Neural cell (in vitro differentiated cells): ENCODE measurements around the gene KRTAP10-2. TPM values are rescaled to one million over a fixed set of nuclear protein-coding genes. Genes with fewer than 3 reads are reported as not detected.

Source experiments
- H2AFZ ChIP-seq: fragments of 200-600, 300-800 bp; sonication (generic), shearing (Covaris generic); 2 replicates; pipeline ENCODE4 v1.6.0; 2014; ENCODE audit warnings: low read depth, mild to moderate bottlenecking, antibody characterized with exemption, low read length, moderate library complexity
- H3F3A ChIP-seq: fragments of 200-600 bp; shearing (Covaris generic); 2 replicates; pipeline ENCODE4 v1.6.1; 2016; ENCODE audit warnings: mild to moderate bottlenecking, moderate library complexity, mixed read lengths, antibody characterized with exemption, low read length; ENCODE audit not compliant: insufficient read depth, poor library complexity, severe bottlenecking
- H3K27ac ChIP-seq: fragments of 200-600, 300-800 bp; sonication (generic), shearing (Covaris generic); 2 replicates; pipeline ENCODE4 v1.5.1; 2014; ENCODE audit warnings: mild to moderate bottlenecking, low read length, moderate library complexity
- H3K27me3 ChIP-seq: fragments of 300-800, 200-600 bp; sonication (generic), shearing (Covaris generic); 2 replicates; pipeline ENCODE4 v1.6.0; 2014; ENCODE audit warnings: mild to moderate bottlenecking, low read depth, low read length, moderate library complexity; ENCODE audit not compliant: insufficient read depth
- H3K36me3 ChIP-seq: fragments of 300-800, 200-600 bp; sonication (generic), shearing (Covaris generic); 2 replicates; pipeline ENCODE4 v1.5.1; 2014; ENCODE audit warnings: mild to moderate bottlenecking, antibody characterized with exemption, low read length, moderate library complexity; ENCODE audit not compliant: insufficient read depth
- H3K4me2 ChIP-seq: fragments of 300-800, 200-600 bp; sonication (generic), shearing (Covaris generic); 2 replicates; pipeline ENCODE4 v1.6.0; 2014; ENCODE audit warnings: mild to moderate bottlenecking, low read length
- H3K4me3 ChIP-seq: fragments of 300-800, 200-600 bp; sonication (generic), shearing (Covaris generic); 2 replicates; pipeline ENCODE4 v1.5.1; 2014; ENCODE audit warnings: mild to moderate bottlenecking, low read length, moderate library complexity
- H3K79me2 ChIP-seq: fragments of 200-600 bp; shearing (Covaris generic); replicated peaks from 2 replicates; pipeline ENCODE4 v1.6.0; 2014; ENCODE audit warnings: mild to moderate bottlenecking, low read length, moderate library complexity; ENCODE audit not compliant: insufficient read depth
- H3K9ac ChIP-seq: fragments of 300-800, 200-600 bp; sonication (generic), shearing (Covaris generic); 2 replicates; pipeline ENCODE4 v1.6.1; 2016; ENCODE audit warnings: mild to moderate bottlenecking, low read length, mixed read lengths
- H3K9me2 ChIP-seq: fragments of 200-600 bp; shearing (Covaris generic); 2 replicates; pipeline ENCODE4 v1.6.1; 2016; ENCODE audit warnings: mild to moderate bottlenecking, low read length, mixed read lengths; ENCODE audit not compliant: insufficient read depth
- H3K9me3 ChIP-seq: fragments of 200-600, 300-800 bp; sonication (generic), shearing (Covaris generic); 2 replicates; pipeline ENCODE4 v1.6.1; 2016; ENCODE audit warnings: mild to moderate bottlenecking, mixed run types, low read length, moderate library complexity, mixed read lengths
- H4K20me1 ChIP-seq: fragments of 200-600 bp; shearing (Covaris generic); 2 replicates; pipeline ENCODE4 v1.6.1; 2016; ENCODE audit warnings: mild to moderate bottlenecking, mixed run types; ENCODE audit not compliant: insufficient read depth
- EP300 ChIP-seq: fragments of 450-650 bp; conservative IDR thresholded peaks from 2 replicates; pipeline ENCODE4 v1.6.1; 2014; ENCODE audit warnings: antibody characterized with exemption, mild to moderate bottlenecking, moderate library complexity; ENCODE audit not compliant: poor library complexity, severe bottlenecking
- POLR2AphosphoS5 ChIP-seq: IDR thresholded peaks from 2 replicates; pipeline ENCODE4 v1.6.1; 2012
- polyA plus RNA-seq: library from polyadenylated mRNA; depleted of rRNA; stranded (reverse); fragments of >200 nt; gene quantifications from 2 replicates; pipeline ENCODE4 v1.2.3, GENCODE V29; 2014

Gene KRTAP10-2
- polyA plus RNA-seq, 1 donor from 2014 or later: not detected

- Histone ChIP-seq H3K4me3 (no peak overlapping the region), H3K9ac (no peak overlapping the region), H3K27ac (no peak overlapping the region), H3K4me2 (no peak overlapping the region), H3K27me3 (no peaks in the 10 kb centered on the region), H3F3A (no peaks in the 10 kb centered on the region), H3K9me2 (no peaks in the 10 kb centered on the region), H2AFZ (no peak overlapping the region), H4K20me1 (no peaks in the 10 kb centered on the region), H3K36me3 (no peaks in the 10 kb centered on the region), H3K79me2 (no peaks in the 10 kb centered on the region), H3K9me3 (no peaks in the 10 kb centered on the region)
- TF ChIP-seq EP300 (no peak), POLR2AphosphoS5 (no peak)
Observed at GRCh38 chr21:44502171-44502958, 48.9 kb downstream of the KRTAP10-2 start.

Other genes with a start within 250 kb of the KRTAP10-2 start
- gene CFAP410, start 212.1 kb downstream of the KRTAP10-2 start, polyA plus RNA-seq: 36.0 and 36.5 TPM in 2 replicates
- gene TRPM2, start 197.9 kb downstream of the KRTAP10-2 start, polyA plus RNA-seq: 0.14 and 0.16 TPM in 2 replicates
- gene LRRC3, start 96.0 kb downstream of the KRTAP10-2 start, polyA plus RNA-seq: 3.8 and 5.0 TPM in 2 replicates
- not detected in 2 replicates for gene KRTAP10-1, start 11.3 kb downstream of the KRTAP10-2 start, polyA plus RNA-seq
- gene KRTAP10-3, start 7.3 kb upstream of the KRTAP10-2 start, polyA plus RNA-seq: not detected in 2 replicates
- gene KRTAP10-4, start 22.2 kb upstream of the KRTAP10-2 start, polyA plus RNA-seq: not detected in 2 replicates
- not detected in 2 replicates for gene KRTAP10-5, start 29.1 kb upstream of the KRTAP10-2 start, polyA plus RNA-seq
- not detected in 2 replicates for gene KRTAP10-6, start 41.0 kb upstream of the KRTAP10-2 start, polyA plus RNA-seq
- not detected in 2 replicates for gene KRTAP10-7, start 49.1 kb upstream of the KRTAP10-2 start, polyA plus RNA-seq
- gene KRTAP10-8, start 60.6 kb upstream of the KRTAP10-2 start, polyA plus RNA-seq: not detected in 2 replicates
- not detected in 2 replicates for gene KRTAP10-9, start 75.6 kb upstream of the KRTAP10-2 start, polyA plus RNA-seq
- gene KRTAP10-10, start 85.9 kb upstream of the KRTAP10-2 start, polyA plus RNA-seq: not detected in 2 replicates
- gene KRTAP10-11, start 94.9 kb upstream of the KRTAP10-2 start, polyA plus RNA-seq: not detected in 2 replicates
- gene KRTAP12-4, start 103.2 kb upstream of the KRTAP10-2 start, polyA plus RNA-seq: not detected in 2 replicates
- not detected in 2 replicates for gene KRTAP12-3, start 106.4 kb upstream of the KRTAP10-2 start, polyA plus RNA-seq
- gene KRTAP12-2, start 115.4 kb upstream of the KRTAP10-2 start, polyA plus RNA-seq: not detected in 2 replicates
- not detected in 2 replicates for gene KRTAP12-1, start 130.7 kb upstream of the KRTAP10-2 start, polyA plus RNA-seq
- not detected in 2 replicates for gene KRTAP10-12, start 145.7 kb upstream of the KRTAP10-2 start, polyA plus RNA-seq
- 0.19 TPM in 1 of 2 replicates, not detected in the other for gene TSPEAR, start 160.1 kb upstream of the KRTAP10-2 start, polyA plus RNA-seq